GM18499 (cell line): ENCODE results near the gene RNF8.
A peak's percentile ranks its signal among the peaks of the same experiment; 100 is the strongest.

Experiments used
- ATAC-seq: cut with Tn5 transposase; IDR thresholded peaks from one replicate; pipeline ENCODE4 v1.9.1; 2021; ENCODE audit warnings: moderate number of reproducible peaks; ENCODE audit not compliant: insufficient read depth, unreplicated experiment

RNF8 gene

DNA sequence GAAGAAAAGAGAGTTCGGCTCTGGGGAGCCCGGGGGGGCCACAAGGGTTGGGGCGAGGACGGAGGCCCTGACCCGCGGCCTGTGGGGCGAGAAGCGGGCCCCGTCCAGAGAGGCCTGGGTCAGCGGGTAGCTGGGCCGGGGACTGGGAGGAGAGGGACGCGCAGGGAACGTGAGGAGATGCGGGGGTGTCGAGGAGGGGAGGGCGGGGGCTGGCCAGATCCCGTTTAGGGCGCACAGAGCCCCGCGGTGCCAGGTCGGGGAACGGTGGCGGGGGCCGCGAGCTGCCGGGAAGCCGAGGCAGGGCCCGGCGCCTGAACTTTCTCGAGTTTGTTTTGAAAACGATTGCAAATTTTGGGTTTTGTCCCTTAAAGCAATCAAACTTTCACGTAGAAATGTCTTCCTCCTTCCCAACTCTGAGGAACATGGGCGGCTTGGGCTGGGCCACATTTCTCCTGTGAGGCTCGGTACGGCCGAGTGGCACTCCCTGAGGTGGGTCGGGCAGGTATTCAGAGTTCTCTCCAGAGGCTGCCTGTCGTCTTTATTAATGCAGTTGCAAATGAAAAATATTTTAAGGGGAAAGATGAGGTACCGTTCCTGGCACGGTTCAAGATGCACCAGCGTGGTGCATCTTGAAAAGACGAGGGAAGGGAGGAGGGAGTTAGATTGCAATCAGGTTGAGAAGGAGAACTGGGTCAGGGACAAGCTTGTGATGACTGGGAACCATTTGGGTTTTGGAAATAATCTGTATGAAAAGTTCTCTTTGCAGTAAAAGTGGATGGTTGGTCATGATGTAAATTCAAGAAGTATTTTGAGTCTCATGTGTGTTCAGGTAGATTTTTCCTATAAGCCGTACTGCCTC, 972 bp downstream of the RNF8 start:
- no peak for ATAC-seq

GRCh38 chr6:37357288-37357687, 3.5 kb downstream of the RNF8 start:
- ATAC-seq: no peak

DNA sequence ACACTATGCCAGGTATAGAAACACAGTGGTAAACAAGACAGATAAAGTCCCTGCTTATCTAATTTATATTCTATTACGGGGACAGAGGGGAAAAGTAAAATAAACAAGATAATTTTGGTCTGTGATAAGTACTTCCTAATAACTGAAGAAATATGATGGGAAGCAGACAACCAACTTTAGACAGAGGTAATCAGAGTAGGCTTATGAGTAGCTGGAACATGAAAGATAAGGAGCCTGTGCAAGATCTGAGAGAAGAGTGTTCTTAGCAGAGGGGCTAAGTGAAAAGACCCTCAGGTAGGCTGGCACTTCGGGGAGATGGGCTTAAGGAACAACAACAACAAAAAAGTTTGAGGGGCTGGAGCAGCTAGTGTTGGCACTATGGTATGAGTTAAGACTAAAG, 4.1 kb downstream of the RNF8 start:
- ATAC-seq: no peak

GRCh38 chr6:37359039-37359438, 5.3 kb downstream of the RNF8 start:
- no peak for ATAC-seq

GRCh38 chr6:37362101-37362828, 8.5 kb downstream of the RNF8 start:
- no peak for ATAC-seq

DNA sequence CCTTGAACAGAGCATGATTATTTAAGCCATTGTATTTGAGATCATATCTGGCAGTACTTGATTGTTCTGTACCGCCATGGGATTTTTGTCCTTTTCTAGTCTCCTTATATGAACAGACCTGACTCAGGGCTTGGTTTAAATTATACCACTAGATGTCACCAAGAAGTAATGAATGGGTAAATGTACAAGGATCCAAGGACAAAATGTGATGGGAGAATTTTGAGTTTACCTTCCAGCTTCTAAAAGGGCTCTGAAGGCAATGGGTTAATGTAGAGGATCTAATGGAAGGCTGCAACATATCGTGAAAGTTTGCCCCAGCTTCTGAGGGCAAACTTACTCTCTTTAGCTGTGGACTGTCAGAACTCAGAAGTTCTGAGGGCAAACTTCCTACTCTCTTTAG, 12.0 kb downstream of the RNF8 start:
- no peak for ATAC-seq

- ATAC-seq: no peak
Observed at GRCh38 chr6:37366910-37367309, 13.1 kb downstream of the RNF8 start.

- no peak for ATAC-seq
Observed at GRCh38 chr6:37368961-37369320, 15.2 kb downstream of the RNF8 start.

DNA sequence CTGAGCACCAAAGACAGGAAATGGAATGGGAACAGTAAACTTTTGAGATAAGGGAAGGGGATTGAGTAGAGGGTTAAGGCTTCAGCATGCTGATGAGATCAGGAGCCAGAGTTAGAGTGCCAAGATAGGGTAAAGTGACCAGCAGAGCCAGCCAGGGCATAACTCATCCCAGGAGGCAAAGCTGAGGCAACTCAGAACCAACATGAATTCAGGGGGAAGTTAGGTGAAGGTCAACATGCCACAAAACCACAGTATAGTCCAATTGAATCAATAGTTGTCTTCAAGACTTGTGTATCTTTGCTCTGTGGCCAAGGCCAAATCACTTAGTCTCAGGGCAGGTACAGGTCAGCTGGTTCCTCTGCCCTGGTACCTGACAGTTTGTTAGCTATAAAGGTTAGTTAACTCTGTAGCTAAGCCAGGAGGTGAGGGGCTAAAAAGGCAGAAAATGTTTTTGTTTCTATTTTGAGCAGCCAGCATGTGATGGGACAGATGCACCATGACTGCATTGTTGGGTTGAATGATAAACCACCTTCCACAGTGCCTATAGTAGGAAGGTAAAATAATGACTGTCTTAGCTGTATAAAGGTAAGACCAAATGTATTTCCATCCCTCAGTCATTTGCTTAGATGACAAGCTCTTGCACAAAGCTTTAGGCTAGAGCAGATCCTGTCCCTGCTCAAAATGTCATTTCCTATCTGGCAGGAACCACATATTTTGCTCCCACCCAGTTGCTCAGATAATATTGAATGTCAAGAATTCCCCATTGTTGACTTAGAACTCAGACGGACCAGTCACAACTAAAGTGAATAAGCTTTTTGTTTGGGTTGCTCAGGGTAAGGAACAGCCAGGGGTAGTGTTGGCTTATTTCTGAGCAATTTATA, 15.8 kb downstream of the RNF8 start:
- ATAC-seq: no peak

DNA sequence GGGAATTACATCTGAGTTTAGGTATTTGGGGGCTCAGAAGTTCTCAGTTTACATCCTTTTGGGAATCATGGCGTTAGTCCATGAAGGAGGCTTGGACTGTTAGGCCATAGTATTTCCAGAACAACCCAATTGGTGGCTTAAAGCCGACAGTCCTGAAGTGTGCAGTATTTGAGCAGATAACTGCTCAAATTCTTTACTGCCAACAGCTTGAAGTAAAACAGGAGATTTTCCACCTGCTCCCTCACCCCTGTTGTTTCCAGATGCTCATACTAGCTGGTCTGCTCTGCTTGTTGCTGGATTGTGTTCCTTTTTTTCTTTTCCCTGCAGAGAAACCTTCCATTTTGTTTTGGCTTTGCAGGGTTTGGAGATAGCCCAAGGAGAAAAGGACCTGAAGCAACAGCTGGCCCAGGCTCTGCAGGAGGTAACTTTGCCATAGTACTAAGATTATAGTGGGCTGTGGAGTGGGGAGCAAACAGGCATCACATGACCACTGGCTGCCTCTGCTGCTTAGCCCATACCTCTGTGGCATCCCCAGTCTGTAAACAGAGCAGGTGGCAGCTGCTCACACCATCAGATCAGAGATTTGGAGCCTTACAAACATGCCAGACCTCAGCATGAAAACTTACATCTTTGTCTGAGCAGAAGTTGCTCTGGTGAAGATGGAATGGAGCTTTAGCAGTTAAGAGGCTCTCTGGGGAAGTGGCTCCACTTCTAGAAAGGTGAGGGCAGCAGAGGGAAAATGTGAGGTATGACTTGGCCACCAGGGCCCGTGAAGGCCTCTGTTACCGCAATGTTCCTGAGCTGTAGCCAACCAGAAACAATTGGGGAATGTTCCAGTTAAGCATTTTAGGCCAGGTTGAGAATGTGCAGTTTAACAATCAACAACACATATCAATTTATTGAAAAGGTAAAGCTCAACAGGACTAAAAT, 17.6 kb downstream of the RNF8 start:
- ATAC-seq: no peak

- no peak for ATAC-seq
Observed at GRCh38 chr6:37372116-37372515, 18.3 kb downstream of the RNF8 start.

DNA sequence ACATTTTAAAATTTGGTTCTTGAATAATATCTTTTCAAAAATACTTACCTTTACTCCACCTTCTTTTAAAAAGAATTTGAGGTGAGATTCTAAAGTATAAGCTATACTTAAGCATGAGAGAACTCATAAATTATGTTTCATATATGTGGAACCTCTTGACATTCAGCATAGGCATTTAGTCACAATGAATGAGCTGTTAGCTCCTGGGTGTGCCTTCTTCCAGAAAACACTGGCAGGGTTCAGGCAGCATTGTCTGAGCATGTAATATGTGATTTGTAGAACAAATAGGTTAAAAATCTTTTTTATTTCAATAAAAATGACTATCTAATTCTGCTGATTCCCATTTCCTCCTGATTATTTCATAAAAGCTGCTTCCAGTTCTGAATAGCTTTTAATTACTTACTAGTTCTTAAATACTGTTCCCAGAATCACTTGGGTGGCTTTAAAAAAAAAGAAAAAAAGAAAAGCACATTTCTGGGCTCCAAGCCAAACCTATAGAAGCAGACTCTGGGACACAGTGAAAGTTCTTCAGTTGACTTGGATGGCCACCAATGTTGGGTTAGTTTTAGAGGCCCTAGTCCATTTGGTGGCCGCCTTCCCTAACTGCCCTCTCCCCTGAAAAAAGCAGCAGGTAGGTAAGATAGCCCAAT, 20.2 kb downstream of the RNF8 start:
- no peak for ATAC-seq

DNA sequence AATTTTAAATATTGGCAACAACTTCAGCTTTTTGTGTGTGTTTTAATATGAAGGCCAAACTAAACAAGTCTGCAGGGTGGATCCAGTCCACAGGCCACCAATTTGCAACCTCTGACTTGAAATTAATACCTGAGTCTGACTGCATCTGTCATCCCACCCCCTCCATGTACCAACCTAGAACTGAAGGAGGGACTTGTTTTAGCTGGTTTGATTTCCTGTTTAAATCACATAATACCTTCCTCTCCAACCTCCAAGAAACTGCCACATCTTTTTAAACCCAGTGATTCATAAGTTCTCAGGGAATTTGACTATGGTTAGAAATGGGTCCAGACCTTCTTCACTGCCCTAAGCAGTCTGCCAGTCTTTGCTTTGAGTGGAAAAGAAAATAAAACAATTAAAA, 21.6 kb downstream of the RNF8 start:
- no peak for ATAC-seq

- ATAC-seq: no peak
Observed at GRCh38 chr6:37376078-37376743, 22.4 kb downstream of the RNF8 start.

DNA sequence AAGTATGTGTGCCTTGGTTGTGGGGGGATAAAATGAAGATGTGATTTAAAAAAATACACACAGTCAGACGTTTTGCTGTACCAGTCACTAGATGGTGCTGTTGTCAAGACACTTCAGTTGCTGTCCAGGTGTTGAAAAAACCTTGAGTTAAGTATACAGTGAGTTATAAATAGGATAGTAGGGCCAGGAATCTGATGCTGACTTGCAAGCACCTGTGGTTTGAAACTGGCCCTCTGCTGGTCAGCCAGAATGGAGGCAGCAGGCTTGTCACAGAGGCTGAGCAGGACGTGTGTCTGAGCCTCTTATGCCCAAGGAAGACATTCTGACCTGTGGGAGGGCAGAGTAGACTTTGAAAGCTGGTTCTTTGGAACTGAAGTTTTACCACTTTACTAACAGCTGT, 27.8 kb downstream of the RNF8 start:
- ATAC-seq: peak; percentile 59

DNA sequence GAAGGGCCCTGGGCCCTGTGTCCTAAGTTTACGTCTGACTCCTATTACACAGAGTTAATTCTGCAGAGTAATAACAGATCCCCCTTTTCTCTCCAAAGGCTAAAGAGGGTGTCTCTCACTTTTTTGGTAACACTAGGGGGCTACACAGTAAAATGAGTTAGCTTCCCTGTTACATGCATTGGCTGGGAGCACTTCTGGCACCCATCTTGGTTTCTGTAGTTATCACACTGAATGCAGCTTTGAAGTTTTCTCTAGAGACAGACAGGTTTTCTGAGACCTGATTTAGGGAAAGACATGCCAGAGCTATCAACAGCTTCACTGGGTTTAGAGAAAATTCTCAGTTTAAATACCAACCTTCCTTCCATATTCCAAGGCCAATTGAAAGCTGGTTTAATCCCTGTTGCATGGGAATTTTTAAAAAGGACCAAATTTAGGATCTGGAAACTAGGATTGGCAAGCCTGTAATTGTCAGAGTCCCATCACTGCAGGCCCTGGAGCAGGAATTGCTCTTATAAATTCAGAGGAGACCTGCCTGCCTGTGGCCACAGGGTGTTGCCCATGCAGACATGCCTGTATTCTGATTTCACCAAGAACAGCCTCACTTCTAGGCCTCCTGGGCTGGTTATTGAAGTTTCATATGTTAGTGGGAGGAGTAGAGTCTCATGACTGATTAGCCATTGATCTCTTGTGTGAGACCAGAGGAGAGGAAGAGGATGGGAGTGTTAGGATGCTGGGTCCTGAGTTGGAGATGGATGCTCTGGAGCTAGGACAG, 29.4 kb downstream of the RNF8 start:
- ATAC-seq: no peak

DNA sequence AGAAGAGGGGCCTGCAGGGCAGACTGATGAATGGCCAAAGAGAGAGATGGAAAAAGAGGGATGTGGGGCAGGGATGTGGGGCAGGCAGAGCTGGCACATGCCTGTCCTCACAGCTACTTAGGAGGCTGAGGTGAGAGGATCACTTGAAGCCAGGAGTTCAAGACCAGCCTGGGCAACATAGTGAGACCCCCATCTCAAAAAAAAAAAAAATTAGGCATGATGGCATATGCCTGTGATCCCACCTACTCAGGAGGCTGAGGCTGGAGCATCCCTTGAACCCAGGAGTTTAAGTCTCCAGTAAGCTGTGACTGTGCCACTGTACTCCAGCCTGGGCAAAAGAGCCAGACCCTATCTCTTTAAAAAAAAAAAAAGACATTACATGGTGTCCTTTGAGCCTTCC, 34.8 kb downstream of the RNF8 start:
- no peak for ATAC-seq

DNA sequence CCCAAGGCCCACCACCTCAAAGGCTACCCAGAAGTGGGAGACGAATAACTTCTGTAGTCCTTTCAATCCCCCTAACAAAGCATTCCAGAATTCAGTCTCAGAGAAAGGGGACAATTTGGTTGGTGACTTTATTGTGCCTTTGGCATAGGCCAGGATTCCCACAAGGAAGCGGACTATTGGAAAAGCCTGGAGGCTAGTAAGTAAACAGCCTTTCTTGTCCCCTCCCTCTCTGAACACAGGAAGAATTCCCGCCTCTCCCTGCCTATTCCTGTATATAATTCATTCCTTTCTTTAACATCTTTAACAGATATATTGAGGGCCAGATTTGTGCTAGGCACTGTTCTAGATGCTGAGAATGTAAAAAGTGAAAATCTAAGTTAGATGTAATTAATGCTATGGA, 36.1 kb downstream of the RNF8 start:
- no peak for ATAC-seq
